HEK293 (cell line): Measurements from ENCODE around the gene DDX42.
A peak's percentile ranks its signal among the peaks of the same experiment; 100 is the strongest.
"Not testable (repeated sequence)": the region's sequence is repeated elsewhere in the genome, so short reads cannot be mapped to it uniquely, and the experiment has no call there.

Experiments used
- CTCF ChIA-PET: fragments of 350-600 bp; formaldehyde crosslinking; extraction: SDS; loops from one replicate; lab custom pipeline; 2021; ENCODE audit warnings: antibody characterized with exemption; lab: Yijun Ruan, JAX
- POLR2A ChIA-PET: fragments of 300-600 bp; formaldehyde crosslinking; extraction: SDS; loops from one replicate; lab custom pipeline; 2020; ENCODE audit warnings: antibody characterized with exemption, inconsistent platforms; lab: Yijun Ruan, JAX
- H3K27ac ChIP-seq: fragments of 200-500 bp; sonication (Bioruptor generic); 2 replicates; pipeline ENCODE4 v1.5.1; 2014; ENCODE audit warnings: low read depth, low read length, control low read depth, inconsistent platforms; ENCODE audit errors: extremely low read depth
- H3K36me3 ChIP-seq, 2 experiments: fragments of 200-500 bp in 1 of 2; sonication (Bioruptor generic) in 1 of 2; 1 replicate in 1 of 2; 2 replicates in 1 of 2; pipeline ENCODE4 v1.5.1; 2014 to 2017; ENCODE audit warnings: inconsistent platforms in 2 of 2, low read length in 2 of 2; ENCODE audit not compliant: control insufficient read depth in 2 of 2, insufficient read depth in 1 of 2
- H3K4me1 ChIP-seq: fragments of 200-500 bp; sonication (Bioruptor generic); 2 replicates; pipeline ENCODE4 v1.5.1; 2014; ENCODE audit warnings: mild to moderate bottlenecking, low read length, inconsistent platforms; ENCODE audit not compliant: control insufficient read depth, insufficient read depth
- H3K4me3 ChIP-seq: 2 replicates; pipeline ENCODE4 v1.5.1; 2011; ENCODE audit warnings: low read depth, mild to moderate bottlenecking, control low read depth, low read length, moderate library complexity
- H3K9me3 ChIP-seq: fragments of 200-500 bp; sonication (Bioruptor generic); 2 replicates; pipeline ENCODE4 v1.5.1; 2014; ENCODE audit warnings: low read depth, low read length, inconsistent platforms; ENCODE audit not compliant: control insufficient read depth, insufficient read depth
- KLF1 ChIP-seq: fragments of 450-650 bp; formaldehyde crosslinking; IDR thresholded peaks from 2 replicates; pipeline ENCODE4 v1.5.1; 2016; ENCODE audit warnings: missing biosample characterization, missing genetic modification characterization
- ZNF184 ChIP-seq: fragments of 450-650 bp; IDR thresholded peaks from 2 replicates; pipeline ENCODE4 v1.5.1; 2018; ENCODE audit warnings: missing biosample characterization, mild to moderate bottlenecking, missing genetic modification characterization
- ZNF211 ChIP-seq: fragments of 450-650 bp; formaldehyde crosslinking; IDR thresholded peaks from 2 replicates; pipeline ENCODE4 v1.5.1; 2016; ENCODE audit warnings: low read depth, missing biosample characterization, missing genetic modification characterization
- ZNF311 ChIP-seq: fragments of 450-650 bp; formaldehyde crosslinking; IDR thresholded peaks from 2 replicates; pipeline ENCODE4 v1.5.1; 2017; ENCODE audit warnings: missing biosample characterization, missing genetic modification characterization, borderline replicate concordance
- ZNF335 ChIP-seq: fragments of 450-650 bp; formaldehyde crosslinking; conservative IDR thresholded peaks from 2 replicates; pipeline ENCODE4 v1.5.1; 2016; ENCODE audit warnings: missing biosample characterization, missing genetic modification characterization
- ZNF350 ChIP-seq: fragments of 450-650 bp; formaldehyde crosslinking; IDR thresholded peaks from 2 replicates; pipeline ENCODE4 v1.5.0; 2017; ENCODE audit warnings: missing biosample characterization, mild to moderate bottlenecking, missing genetic modification characterization
- ZNF514 ChIP-seq: fragments of 450-650 bp; formaldehyde crosslinking; IDR thresholded peaks from 2 replicates; pipeline ENCODE4 v1.5.1; 2016; ENCODE audit warnings: missing biosample characterization, missing genetic modification characterization
- ZNF600 ChIP-seq: fragments of 450-650 bp; formaldehyde crosslinking; IDR thresholded peaks from 2 replicates; pipeline ENCODE4 v1.5.1; 2016; ENCODE audit warnings: missing biosample characterization, missing genetic modification characterization
- ZNF843 ChIP-seq: fragments of 450-650 bp; formaldehyde crosslinking; IDR thresholded peaks from 2 replicates; pipeline ENCODE4 v1.5.1; 2016; ENCODE audit warnings: missing biosample characterization, missing genetic modification characterization
- TF ChIP-seq, protein P1 (sequence below): fragments of 450-650 bp; formaldehyde crosslinking; IDR thresholded peaks from 2 replicates; pipeline ENCODE4 v1.5.1; 2016; ENCODE audit warnings: missing biosample characterization, missing genetic modification characterization
- TF ChIP-seq, protein P2 (sequence below): fragments of 450-650 bp; formaldehyde crosslinking; IDR thresholded peaks from 2 replicates; pipeline ENCODE4; 2016; ENCODE audit warnings: missing biosample characterization, missing genetic modification characterization

The DDX42 gene

DNA sequence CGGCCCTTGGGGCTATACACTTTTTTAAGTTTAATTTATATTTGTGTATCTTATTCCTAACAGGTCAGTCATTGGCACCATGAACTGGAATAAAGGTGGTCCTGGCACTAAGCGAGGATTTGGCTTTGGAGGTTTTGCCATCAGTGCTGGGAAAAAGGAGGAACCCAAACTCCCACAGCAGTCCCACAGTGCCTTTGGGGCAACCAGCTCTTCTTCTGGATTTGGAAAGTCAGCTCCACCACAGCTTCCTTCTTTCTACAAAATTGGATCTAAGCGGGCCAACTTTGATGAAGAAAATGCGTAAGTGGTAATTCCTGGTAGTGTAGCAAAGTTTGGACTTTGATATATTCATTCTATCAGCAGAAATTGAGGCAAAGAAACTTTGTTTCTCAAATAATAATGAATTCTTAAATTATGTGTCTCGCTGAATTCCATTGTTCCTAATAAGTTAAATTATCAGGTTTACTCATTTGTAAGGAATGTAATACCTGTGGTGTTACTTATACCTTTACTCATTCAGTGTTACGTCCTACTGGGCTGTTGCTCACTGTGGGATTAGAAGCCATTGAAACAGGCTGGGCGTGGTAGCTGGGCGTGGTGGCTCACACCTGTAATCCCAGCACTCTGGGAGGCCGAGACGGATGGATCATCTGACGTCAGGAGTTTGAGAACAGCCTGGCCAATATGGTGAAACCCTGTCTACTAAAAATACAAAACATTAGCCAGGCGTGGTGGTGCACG is 13.2 kb downstream of the DDX42 start:
- CTCF ChIA-PET, result no interaction called here

DNA sequence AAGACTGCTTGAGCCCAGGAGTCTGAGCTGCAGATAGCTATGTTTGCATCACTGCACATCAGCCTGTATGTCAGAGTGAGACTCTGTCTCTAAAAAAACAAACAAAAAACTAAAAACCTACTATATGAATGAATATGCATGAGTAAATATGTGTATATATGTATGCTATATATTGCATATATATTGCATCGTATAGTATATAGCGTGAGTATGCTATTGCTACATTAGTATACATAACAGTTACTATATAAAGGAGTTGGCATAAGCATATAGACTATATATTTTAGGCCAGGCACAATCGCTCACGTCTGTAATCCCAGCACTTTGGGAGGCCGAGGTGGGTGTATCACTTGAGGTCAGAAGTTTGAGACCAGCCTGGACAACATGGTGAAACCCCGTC is 16.1 kb downstream of the DDX42 start:
- no peak overlapping the region for H3K27ac ChIP-seq
- no peaks in the 10 kb centered on the region for H3K9me3 ChIP-seq
- no peak overlapping the region for H3K4me3 ChIP-seq
- peaks cover 93 to 96% of the 10 kb centered on the region in 2 experiments for H3K36me3 ChIP-seq
- H3K4me1 ChIP-seq, result no peaks in the 10 kb centered on the region
- CTCF ChIA-PET, result interaction anchor here (0.6 to 1.5 kb wide), 3 partner anchors 10 to 113 kb away, joined by 3 to 5 read pairs (median 5); partner anchors contain the start of gene DDX42
- TF ChIP-seq ZNF211 (tag by site-specific recombination) (peak; percentile 89), ZNF514 (tag by site-specific recombination) (no peak)
- POLR2A ChIA-PET, result interaction anchor here (2.8 kb wide), 1 partner anchor 17 kb away, joined by 8 read pairs; the partner anchor contains the start of genes CCDC47 and DDX42

More for the DNA sequence above, 13.2 kb downstream of the DDX42 start:
- no peaks in the 10 kb centered on the region; the same call in 1 of the 2 replicates for H3K4me1 ChIP-seq
- TF ChIP-seq ZNF350 (tag by site-specific recombination), result no peak
- TF ChIP-seq KLF1, result peak; percentile 76
- TF ChIP-seq, all 188 proteins: peak for 1
- Histone ChIP-seq H3K4me3 (no peak overlapping the region), H3K36me3 (peaks cover 76 to 94% of the 10 kb centered on the region in 2 experiments), H3K27ac (0 out of 2 replicates have a peak overlapping the region, but pooled peaks have one; percentile 31), H3K9me3 (no peaks in the 10 kb centered on the region)
- POLR2A ChIA-PET, result interaction anchor here (1.1 to 2.1 kb wide), 3 partner anchors 11 to 14 kb away, joined by 3 to 10 read pairs (median 6); partner anchors contain the start of genes CCDC47 and DDX42

DNA sequence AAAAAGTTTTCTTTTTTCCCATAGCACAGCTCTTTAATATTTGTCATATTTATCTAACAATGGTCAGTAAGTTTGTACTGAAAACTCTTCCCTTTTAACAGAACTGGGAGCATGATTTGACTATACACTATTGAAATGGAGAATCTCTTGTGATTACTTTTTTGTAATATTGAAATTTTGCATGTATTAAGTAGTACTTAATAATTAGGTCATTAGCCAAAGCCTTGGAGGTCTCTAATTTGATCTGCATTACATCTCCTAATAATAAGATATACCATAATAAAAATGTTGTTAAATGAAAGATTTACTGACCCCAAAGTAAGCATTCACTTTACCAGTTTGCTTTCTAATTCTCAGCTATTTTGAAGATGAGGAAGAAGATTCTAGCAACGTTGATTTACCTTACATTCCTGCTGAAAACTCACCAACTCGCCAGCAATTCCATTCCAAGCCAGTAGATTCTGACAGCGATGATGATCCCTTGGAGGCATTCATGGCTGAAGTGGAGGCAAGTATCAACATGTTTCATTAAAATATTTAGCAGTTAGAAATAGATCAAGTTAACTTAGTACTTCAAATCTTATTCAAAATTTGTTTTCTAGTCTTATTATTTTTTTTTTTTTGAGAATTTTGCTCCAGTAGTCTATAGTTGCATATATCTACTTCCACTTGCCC is 18.2 kb downstream of the DDX42 start:
- no peak for TF ChIP-seq ZNF600
- TF ChIP-seq ZNF184 (tag by site-specific recombination), result no peak
- TF ChIP-seq ZNF311 (tag by site-specific recombination), result no peak
- TF ChIP-seq ZNF843 (tag by site-specific recombination), result no peak
- TF ChIP-seq, protein P1, sequence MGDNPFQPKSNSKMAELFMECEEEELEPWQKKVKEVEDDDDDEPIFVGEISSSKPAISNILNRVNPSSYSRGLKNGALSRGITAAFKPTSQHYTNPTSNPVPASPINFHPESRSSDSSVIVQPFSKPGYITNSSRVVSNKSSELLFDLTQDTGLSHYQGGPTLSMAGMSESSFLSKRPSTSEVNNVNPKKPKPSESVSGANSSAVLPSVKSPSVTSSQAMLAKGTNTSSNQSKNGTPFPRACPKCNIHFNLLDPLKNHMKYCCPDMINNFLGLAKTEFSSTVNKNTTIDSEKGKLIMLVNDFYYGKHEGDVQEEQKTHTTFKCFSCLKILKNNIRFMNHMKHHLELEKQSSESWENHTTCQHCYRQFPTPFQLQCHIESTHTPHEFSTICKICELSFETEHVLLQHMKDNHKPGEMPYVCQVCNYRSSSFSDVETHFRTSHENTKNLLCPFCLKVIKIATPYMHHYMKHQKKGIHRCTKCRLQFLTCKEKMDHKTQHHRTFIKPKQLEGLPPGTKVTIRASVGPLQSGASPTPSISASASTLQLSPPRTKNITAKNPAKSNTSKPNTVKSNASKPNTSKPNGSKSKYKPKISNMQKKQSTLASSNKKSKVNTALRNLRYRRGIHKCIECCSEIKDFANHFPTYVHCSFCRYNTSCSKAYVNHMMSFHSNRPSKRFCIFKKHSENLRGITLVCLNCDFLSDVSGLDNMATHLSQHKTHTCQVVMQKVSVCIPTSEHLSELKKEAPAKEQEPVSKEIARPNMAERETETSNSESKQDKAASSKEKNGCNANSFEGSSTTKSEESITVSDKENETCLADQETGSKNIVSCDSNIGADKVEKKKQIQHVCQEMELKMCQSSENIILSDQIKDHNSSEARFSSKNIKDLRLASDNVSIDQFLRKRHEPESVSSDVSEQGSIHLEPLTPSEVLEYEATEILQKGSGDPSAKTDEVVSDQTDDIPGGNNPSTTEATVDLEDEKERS, result no peak
- TF ChIP-seq, protein P2, sequence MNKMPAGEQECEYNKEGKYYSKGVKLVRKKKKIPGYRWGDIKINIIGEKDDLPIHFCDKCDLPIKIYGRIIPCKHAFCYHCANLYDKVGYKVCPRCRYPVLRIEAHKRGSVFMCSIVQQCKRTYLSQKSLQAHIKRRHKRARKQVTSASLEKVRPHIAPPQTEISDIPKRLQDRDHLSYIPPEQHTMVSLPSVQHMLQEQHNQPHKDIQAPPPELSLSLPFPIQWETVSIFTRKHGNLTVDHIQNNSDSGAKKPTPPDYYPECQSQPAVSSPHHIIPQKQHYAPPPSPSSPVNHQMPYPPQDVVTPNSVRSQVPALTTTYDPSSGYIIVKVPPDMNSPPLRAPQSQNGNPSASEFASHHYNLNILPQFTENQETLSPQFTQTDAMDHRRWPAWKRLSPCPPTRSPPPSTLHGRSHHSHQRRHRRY (tag by site-specific recombination), result no peak
- TF ChIP-seq ZNF335 (tag by site-specific recombination), result no peak
- H3K36me3 ChIP-seq, result peaks cover 97 to 100% of the 10 kb centered on the region in 2 experiments
- no peak overlapping the region for H3K4me3 ChIP-seq
- H3K27ac ChIP-seq, result no peak overlapping the region
- ChIA-PET POLR2A (interaction anchor here (2.8 kb wide), 1 partner anchor 19 kb away, joined by 8 read pairs; the partner anchor contains the start of genes CCDC47 and DDX42), CTCF (interaction anchor here (0.9 to 1.5 kb wide), 2 partner anchors 17 to 385 kb away, joined by 3 to 5 read pairs; no protein-coding TSS in a partner anchor)
- no peaks in the 10 kb centered on the region for H3K4me1 ChIP-seq
- H3K9me3 ChIP-seq, result no peaks in the 10 kb centered on the region

DNA sequence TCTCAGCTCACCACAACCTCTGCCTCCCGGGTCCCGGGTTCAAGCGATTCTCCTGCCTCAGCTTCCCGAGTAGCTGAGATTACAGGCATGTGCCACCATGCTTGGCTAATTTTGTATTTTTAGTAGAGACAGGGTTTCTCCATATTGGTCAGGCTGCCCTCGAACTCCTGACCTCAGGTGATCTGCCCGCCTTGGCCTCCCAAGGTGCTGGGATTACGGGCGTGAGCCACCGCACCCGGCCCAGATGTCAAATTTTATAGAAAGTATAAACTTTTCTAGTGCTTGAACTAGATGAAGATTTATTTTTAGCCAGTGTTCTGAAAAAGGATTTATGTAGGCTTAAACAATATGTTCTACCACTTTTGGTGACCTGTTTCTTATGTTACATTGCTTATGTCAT is 22.4 kb downstream of the DDX42 start:
- not testable (repeated sequence) for H3K4me3 ChIP-seq, H3K9me3 ChIP-seq, H3K4me1 ChIP-seq, H3K27ac ChIP-seq
- peaks cover 96 to 100% of the 10 kb centered on the region in 2 experiments for H3K36me3 ChIP-seq
- ChIA-PET POLR2A (interaction anchor here (0.5 to 1.7 kb wide), 2 partner anchors 23 to 141 kb away, joined by 3 to 18 read pairs; partner anchors contain the start of genes CCDC47 and DDX42), CTCF (interaction anchor here (0.9 to 1.2 kb wide), 3 partner anchors 8 to 371 kb away, joined by 3 to 5 read pairs (median 4); partner anchors contain the start of gene CCDC47)
